Right kidney (tissue), 1 donor: ENCODE data around the gene POLR3G.

Experiments used
- DNase-seq: peaks from one replicate; pipeline ENCODE4 v3.0.0-alpha.2; 2016

POLR3G gene

DNA sequence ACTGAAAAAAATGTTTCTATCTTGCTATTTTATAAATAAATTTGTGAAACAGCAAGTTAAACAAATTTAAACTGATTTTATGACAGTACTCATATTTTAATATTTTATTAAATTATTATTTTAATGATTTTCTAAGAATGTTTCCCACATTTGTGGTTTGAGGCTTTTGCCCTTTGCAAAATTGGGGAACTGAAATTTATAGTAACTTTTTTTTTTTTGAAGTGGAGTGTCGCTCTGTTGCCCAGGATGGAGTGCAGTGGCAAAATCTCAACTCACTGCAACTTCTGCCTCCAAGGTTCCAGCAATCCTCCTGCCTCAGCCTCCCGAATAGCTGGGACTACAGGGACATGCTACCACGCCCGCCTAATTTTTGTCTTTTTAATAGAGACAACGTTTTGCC lies 76.7 kb downstream of the POLR3G start:
- DNase-seq, result no peak

DNA sequence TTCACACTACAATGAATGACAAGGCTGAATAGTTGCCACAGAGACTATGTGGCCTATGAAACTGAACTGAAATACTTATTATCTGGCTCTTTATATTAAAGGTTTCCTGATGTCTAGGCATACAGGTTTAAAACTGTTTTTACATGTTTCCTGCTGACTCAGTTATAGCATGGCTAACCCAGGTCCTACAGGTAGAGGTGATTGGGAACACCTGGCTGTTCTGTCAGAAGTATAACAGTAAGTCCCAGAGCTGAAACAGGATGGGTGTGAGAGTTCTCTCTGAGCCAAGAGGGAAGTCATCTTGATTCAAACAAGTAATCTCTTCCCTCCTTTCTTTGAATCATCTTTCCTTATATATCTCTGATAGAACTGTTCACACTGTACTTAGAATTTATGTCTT lies 79.0 kb downstream of the POLR3G start:
- no peak for DNase-seq

DNA sequence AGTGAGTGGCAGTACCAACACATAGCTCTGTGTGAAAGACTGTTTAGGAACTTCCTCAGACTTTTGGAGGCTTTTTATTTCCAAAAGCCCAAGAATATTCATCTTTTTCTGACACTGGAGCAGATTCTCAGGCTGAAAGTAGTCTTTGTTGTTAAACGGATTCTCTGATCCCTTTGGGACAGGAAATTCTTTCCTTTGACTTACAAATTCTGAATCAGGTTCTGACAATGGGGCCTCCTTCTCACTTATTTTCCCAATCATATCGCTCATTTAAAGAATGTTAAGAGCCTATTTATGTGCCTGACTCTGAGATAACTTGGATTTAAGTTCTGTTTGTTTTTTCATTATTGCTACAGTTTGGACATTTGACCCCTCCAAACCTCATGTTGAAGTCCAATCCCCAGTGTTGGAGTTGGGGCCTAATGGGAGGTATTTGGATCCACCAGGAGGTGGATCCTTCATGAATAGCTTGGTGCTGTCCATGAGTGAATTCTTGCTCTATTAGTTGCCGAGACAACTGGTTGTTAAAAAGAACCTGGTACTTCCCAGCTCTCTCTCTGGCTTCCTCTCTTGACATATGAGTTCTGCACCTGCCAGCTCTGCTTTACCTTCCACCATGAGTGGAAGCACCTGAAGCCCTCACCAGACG lies 79.8 kb downstream of the POLR3G start:
- no peak for DNase-seq

DNA sequence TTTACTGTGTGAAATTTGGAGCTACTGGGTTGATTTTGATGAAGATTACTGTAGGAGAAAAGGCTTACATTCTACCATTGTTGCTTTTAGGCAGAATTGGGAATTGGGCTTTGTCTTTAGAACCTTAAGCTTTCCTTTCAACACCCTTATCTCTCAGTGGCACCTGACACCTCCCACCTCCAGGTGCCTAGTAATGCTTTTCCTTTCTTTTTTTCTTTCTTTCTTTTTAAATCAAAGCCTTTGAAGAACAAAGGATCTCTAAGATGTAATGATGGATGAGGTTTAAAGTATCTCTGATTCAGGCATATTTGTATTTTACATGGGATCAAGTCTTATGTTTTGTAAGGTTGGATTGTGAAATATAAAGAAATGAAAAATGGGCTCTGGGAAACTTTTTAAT lies 81.0 kb downstream of the POLR3G start:
- no peak for DNase-seq

DNA sequence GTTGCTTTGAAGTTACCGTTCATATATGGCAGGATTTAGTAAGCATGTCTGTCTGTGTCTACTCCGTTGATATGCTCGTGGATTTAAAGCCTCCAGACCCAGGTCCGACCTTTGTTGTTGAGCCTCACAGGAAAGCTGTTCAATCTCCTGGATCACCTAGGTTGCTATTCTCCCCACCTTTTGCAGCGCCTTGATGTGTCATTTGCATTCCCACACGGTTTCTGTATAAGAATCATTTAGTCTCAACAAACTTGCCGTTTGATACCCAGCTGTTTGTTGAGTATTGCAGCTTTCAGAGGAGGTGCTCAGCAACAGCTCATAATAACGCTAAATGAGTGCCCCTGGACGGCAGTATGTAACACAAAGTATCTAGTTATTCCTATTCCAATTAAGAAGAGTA lies 82.7 kb downstream of the POLR3G start:
- no peak for DNase-seq

DNA sequence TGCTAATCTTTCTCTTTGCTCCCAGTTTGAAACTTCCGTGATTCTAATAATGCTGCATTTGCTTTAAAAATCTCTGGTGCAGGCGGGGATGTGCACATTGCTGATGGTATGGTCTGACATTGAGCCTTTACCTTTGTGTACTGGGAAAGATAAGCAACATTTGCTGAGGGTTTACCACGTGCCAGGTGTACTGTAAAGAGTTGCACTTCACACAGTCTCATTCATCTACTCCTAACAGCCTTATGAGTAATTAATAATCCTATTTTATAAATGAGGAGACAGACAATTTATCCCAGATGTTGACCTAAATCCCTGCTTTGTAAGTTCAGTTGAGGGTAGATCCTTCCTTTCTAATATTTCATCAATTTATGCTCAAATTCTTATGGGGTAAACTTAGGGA lies 83.2 kb downstream of the POLR3G start:
- DNase-seq, result peak; percentile 41

DNA sequence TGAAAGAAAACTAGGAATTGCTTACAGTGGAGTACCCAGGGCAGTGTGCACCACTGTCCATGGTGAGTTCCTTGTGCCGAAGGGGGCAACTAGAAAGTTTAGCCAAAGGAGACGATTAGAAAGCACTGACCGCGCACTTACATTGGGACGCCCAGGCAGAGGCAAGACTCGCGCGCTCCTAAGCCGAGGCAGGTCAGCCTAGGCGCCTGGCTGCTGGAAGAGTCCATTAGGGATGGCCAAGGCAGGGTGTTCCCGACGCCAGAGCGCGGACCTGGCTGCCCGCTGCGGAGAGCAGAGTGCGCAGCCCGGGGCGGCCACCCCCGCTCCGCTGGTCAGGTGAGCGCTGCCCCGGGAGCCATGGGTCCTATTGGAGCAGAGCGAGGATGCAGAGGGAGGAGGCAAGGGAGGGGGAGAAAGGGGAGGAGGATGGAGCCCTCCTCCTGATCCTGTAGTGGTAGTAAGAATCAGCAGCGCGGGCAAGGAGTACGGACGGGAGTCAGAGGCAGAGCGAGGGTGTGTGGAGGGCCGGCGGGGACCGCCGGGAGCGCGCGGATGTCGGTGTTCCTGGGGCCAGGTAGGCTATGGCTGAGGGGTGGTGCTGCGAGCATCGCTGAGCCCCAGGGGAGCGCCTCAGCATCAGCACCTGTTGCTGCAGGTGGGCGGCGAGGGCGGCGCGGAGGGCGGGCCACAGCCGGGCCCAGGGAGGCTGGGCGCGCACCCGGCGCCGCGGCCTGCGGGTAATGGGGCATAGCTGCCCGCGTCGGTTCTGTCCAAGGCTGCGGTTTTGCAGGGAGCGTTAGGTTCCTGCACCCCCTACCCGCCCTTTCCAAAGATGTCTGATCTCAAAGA lies 83.9 kb downstream of the POLR3G start, which contains the start of gene ADGRV1:
ADGRV1 (plus strand) TSS at position 454 of the 849 bp plus-strand sequence; CDS start at position 553, 99 bp downstream.
- DNase-seq, result peak; percentile 95

DNA sequence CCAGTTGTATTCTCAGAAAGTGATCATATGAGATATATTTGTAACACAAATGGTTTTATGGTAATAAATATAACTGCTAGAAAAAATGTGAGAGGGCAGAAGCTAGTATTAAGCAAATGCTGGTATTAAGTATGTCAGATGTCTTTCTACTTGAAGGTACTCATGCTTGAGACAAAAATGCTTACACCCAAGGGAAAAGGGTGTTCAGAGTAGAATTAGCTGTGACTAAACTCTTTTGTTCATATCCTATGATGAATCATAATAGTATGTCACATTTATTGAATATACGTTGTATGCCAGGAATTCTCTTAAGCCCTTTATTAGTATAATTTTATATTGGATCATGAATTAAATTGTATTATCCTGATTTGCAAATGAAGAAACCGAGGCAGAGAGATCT lies 86.1 kb downstream of the POLR3G start:
- no peak for DNase-seq

DNA sequence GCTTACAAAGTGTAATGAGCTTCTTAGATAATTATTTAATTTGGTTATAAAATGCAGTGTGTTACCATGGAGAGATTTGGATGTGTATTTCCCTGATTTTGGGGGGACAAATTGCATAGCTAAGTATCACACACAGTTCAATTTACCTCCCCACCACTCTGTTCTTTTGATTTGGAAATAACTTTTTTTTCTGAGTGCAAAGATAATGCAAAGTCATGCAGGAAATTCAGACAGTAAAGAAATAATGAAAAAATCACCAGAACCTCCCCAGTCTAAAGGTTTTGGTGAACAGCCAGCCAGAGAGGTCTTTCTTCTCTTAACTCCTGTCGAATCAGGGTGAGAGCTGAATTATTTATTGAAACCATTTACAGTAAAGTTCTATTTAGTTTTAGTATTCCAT lies 87.1 kb downstream of the POLR3G start:
- DNase-seq, result no peak

DNA sequence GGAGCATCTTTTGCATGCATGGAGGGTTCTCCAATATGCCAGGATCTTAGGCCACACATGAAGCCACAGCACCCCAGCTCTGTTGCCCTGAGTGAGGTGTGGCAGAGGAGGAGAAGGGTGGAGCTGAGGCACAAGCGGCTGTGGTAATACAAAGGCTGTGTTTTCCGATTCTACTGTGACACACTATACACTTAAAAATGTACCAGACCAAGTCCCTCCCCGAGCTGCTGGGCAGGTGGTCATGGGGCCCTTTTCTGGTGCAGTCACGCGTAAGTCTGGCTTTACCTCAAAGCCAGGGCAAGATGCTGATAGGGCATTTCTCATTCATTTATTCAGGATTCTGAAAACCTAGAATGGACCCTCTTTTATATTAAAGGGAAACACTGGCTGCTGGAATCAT lies 87.7 kb downstream of the POLR3G start:
- no peak for DNase-seq

DNA sequence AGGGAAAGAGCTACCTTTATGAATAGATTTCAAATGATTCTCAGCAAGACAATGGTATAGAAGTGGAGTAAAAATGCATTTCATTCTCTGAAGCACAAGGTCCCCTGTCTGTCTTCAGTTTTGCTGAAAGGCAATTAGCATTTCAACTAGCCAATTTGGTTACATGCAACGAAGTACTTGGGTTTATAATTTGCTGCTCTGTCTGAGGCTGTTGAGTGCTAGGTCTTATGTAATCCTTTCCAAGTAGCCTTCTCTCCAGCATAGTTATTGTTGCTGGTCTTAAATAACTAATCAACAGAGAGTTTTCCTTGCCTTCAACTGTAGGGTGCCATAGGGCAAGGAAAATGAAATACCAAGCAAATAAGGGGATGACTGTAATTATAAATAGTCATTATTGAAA lies 88.4 kb downstream of the POLR3G start:
- no peak for DNase-seq
